Neural cell (in vitro differentiated cells): ENCODE results near the gene FIGLA. TPM values are rescaled to one million over a fixed set of nuclear protein-coding genes. Genes with fewer than 3 reads are reported as not detected.

Experiments
- H2AFZ ChIP-seq: fragments of 200-600, 300-800 bp; sonication (generic), shearing (Covaris generic); 2 replicates; pipeline ENCODE4 v1.6.0; 2014; ENCODE audit warnings: low read depth, mild to moderate bottlenecking, antibody characterized with exemption, low read length, moderate library complexity
- H3F3A ChIP-seq: fragments of 200-600 bp; shearing (Covaris generic); 2 replicates; pipeline ENCODE4 v1.6.1; 2016; ENCODE audit warnings: mild to moderate bottlenecking, moderate library complexity, mixed read lengths, antibody characterized with exemption, low read length; ENCODE audit not compliant: insufficient read depth, poor library complexity, severe bottlenecking
- H3K27ac ChIP-seq: fragments of 200-600, 300-800 bp; sonication (generic), shearing (Covaris generic); 2 replicates; pipeline ENCODE4 v1.5.1; 2014; ENCODE audit warnings: mild to moderate bottlenecking, low read length, moderate library complexity
- H3K27me3 ChIP-seq: fragments of 300-800, 200-600 bp; sonication (generic), shearing (Covaris generic); 2 replicates; pipeline ENCODE4 v1.6.0; 2014; ENCODE audit warnings: mild to moderate bottlenecking, low read depth, low read length, moderate library complexity; ENCODE audit not compliant: insufficient read depth
- H3K36me3 ChIP-seq: fragments of 300-800, 200-600 bp; sonication (generic), shearing (Covaris generic); 2 replicates; pipeline ENCODE4 v1.5.1; 2014; ENCODE audit warnings: mild to moderate bottlenecking, antibody characterized with exemption, low read length, moderate library complexity; ENCODE audit not compliant: insufficient read depth
- H3K4me2 ChIP-seq: fragments of 300-800, 200-600 bp; sonication (generic), shearing (Covaris generic); 2 replicates; pipeline ENCODE4 v1.6.0; 2014; ENCODE audit warnings: mild to moderate bottlenecking, low read length
- H3K4me3 ChIP-seq: fragments of 300-800, 200-600 bp; sonication (generic), shearing (Covaris generic); 2 replicates; pipeline ENCODE4 v1.5.1; 2014; ENCODE audit warnings: mild to moderate bottlenecking, low read length, moderate library complexity
- H3K79me2 ChIP-seq: fragments of 200-600 bp; shearing (Covaris generic); replicated peaks from 2 replicates; pipeline ENCODE4 v1.6.0; 2014; ENCODE audit warnings: mild to moderate bottlenecking, low read length, moderate library complexity; ENCODE audit not compliant: insufficient read depth
- H3K9ac ChIP-seq: fragments of 300-800, 200-600 bp; sonication (generic), shearing (Covaris generic); 2 replicates; pipeline ENCODE4 v1.6.1; 2016; ENCODE audit warnings: mild to moderate bottlenecking, low read length, mixed read lengths
- H3K9me2 ChIP-seq: fragments of 200-600 bp; shearing (Covaris generic); 2 replicates; pipeline ENCODE4 v1.6.1; 2016; ENCODE audit warnings: mild to moderate bottlenecking, low read length, mixed read lengths; ENCODE audit not compliant: insufficient read depth
- H3K9me3 ChIP-seq: fragments of 200-600, 300-800 bp; sonication (generic), shearing (Covaris generic); 2 replicates; pipeline ENCODE4 v1.6.1; 2016; ENCODE audit warnings: mild to moderate bottlenecking, mixed run types, low read length, moderate library complexity, mixed read lengths
- H4K20me1 ChIP-seq: fragments of 200-600 bp; shearing (Covaris generic); 2 replicates; pipeline ENCODE4 v1.6.1; 2016; ENCODE audit warnings: mild to moderate bottlenecking, mixed run types; ENCODE audit not compliant: insufficient read depth
- CTCF ChIP-seq: fragments of 450-650 bp; IDR thresholded peaks from 2 replicates; pipeline ENCODE4 v1.5.1; 2014; ENCODE audit warnings: antibody characterized with exemption, mild to moderate bottlenecking, moderate library complexity; ENCODE audit not compliant: poor library complexity, severe bottlenecking
- EP300 ChIP-seq: fragments of 450-650 bp; conservative IDR thresholded peaks from 2 replicates; pipeline ENCODE4 v1.6.1; 2014; ENCODE audit warnings: antibody characterized with exemption, mild to moderate bottlenecking, moderate library complexity; ENCODE audit not compliant: poor library complexity, severe bottlenecking
- EZH2 ChIP-seq: fragments of 200-600, 300-800 bp; shearing (Covaris generic), sonication (generic); IDR thresholded peaks from 2 replicates; pipeline ENCODE4 v1.6.1; 2014; ENCODE audit warnings: antibody characterized with exemption, low read length, borderline replicate concordance, mild to moderate bottlenecking; ENCODE audit not compliant: insufficient read depth, poor library complexity, severe bottlenecking
- MXI1 ChIP-seq: fragments of 450-650 bp; conservative IDR thresholded peaks from 2 replicates; pipeline ENCODE4 v1.6.1; 2014; ENCODE audit warnings: antibody characterized with exemption, mild to moderate bottlenecking; ENCODE audit not compliant: poor library complexity, severe bottlenecking
- POLR2AphosphoS5 ChIP-seq: IDR thresholded peaks from 2 replicates; pipeline ENCODE4 v1.6.1; 2012
- RAD21 ChIP-seq: fragments of 450-650 bp; conservative IDR thresholded peaks from 2 replicates; pipeline ENCODE4 v1.6.1; 2014; ENCODE audit warnings: antibody characterized with exemption, mild to moderate bottlenecking, moderate library complexity
- REST ChIP-seq: IDR thresholded peaks from 2 replicates; pipeline ENCODE4 v1.6.1; 2012; ENCODE audit warnings: borderline replicate concordance
- SMC3 ChIP-seq: fragments of 450-650 bp; conservative IDR thresholded peaks from 2 replicates; pipeline ENCODE4 v1.6.1; 2014; ENCODE audit warnings: antibody characterized with exemption, mild to moderate bottlenecking, moderate library complexity; ENCODE audit not compliant: poor library complexity
- TAF1 ChIP-seq: IDR thresholded peaks from 2 replicates; pipeline ENCODE4 v1.6.1; 2012; ENCODE audit warnings: low read depth
- polyA plus RNA-seq: library from polyadenylated mRNA; depleted of rRNA; stranded (reverse); fragments of >200 nt; gene quantifications from 2 replicates; pipeline ENCODE4 v1.2.3, GENCODE V29; 2014

Gene FIGLA
- polyA plus RNA-seq, 1 donor from 2014 or later, result not detected

GRCh38 chr2:70832386-70832785 lies 41.9 kb upstream of the FIGLA start:
- Histone ChIP-seq H3K27ac (no peak overlapping the region), H3F3A (no peaks in the 10 kb centered on the region), H3K9ac (no peak overlapping the region), H3K4me3 (no peak overlapping the region), H3K27me3 (no peaks in the 10 kb centered on the region), H3K36me3 (no peaks in the 10 kb centered on the region), H3K9me2 (no peaks in the 10 kb centered on the region), H3K9me3 (no peaks in the 10 kb centered on the region), H3K79me2 (no peaks in the 10 kb centered on the region), H4K20me1 (no peaks in the 10 kb centered on the region), H2AFZ (no peak overlapping the region), H3K4me2 (no peak overlapping the region)
- TF ChIP-seq SMC3 (no peak), MXI1 (no peak), EP300 (no peak), CTCF (no peak), RAD21 (no peak), TAF1 (no peak), EZH2 (no peak), REST (no peak), POLR2AphosphoS5 (no peak)

- Histone ChIP-seq H3K36me3 (no peaks in the 10 kb centered on the region), H2AFZ (no peak overlapping the region), H3K4me3 (no peak overlapping the region), H3K9me2 (no peaks in the 10 kb centered on the region), H3K9ac (no peak overlapping the region), H3F3A (no peaks in the 10 kb centered on the region), H3K9me3 (no peaks in the 10 kb centered on the region), H3K27ac (no peak overlapping the region), H3K79me2 (no peaks in the 10 kb centered on the region), H4K20me1 (no peaks in the 10 kb centered on the region), H3K4me2 (no peak overlapping the region), H3K27me3 (no peaks in the 10 kb centered on the region)
- TF ChIP-seq EZH2 (no peak), TAF1 (no peak), CTCF (no peak), REST (no peak), SMC3 (no peak), EP300 (no peak), RAD21 (no peak), MXI1 (no peak), POLR2AphosphoS5 (no peak)
These were observed 41.4 kb upstream of the FIGLA start for GRCh38 chr2:70831861-70832260.
